DND-41 (cell line): ENCODE data around the gene SAPCD1.

ENCODE experiments used
- ATAC-seq: fragments of 200-7000 bp; cut with Tn5 transposase; 3 replicates; pipeline ENCODE4 v1.9.1; 2021; ENCODE audit warnings: low read depth; ENCODE audit not compliant: insufficient read depth
- DNase-seq: peaks from one replicate; pipeline ENCODE4 v3.0.0-alpha.2; 2020
- H2AFZ ChIP-seq: 2 replicates; pipeline ENCODE4 v1.6.0; 2012; ENCODE audit warnings: low read depth, low read length
- H3K27ac ChIP-seq: 2 replicates; pipeline ENCODE4 v1.5.1; 2012; ENCODE audit warnings: low read length, inconsistent platforms
- H3K27me3 ChIP-seq: fragments of 200-600 bp; sonication (generic); 2 replicates; pipeline ENCODE4 v1.6.0; 2012; ENCODE audit warnings: low read length, mild to moderate bottlenecking, inconsistent platforms; ENCODE audit not compliant: insufficient read depth, poor library complexity
- H3K36me3 ChIP-seq: 2 replicates; pipeline ENCODE4 v1.5.1; 2012; ENCODE audit warnings: low read length, inconsistent platforms; ENCODE audit not compliant: insufficient read depth
- H3K4me1 ChIP-seq: 2 replicates; pipeline ENCODE4 v1.5.1; 2012; ENCODE audit warnings: mild to moderate bottlenecking, low read length; ENCODE audit not compliant: insufficient read depth
- H3K4me2 ChIP-seq: 2 replicates; pipeline ENCODE4 v1.6.0; 2012; ENCODE audit warnings: mild to moderate bottlenecking, moderate library complexity, low read length, inconsistent platforms; ENCODE audit not compliant: insufficient read depth
- H3K4me3 ChIP-seq, 2 experiments: fragments of 200-600 bp in 1 of 2; shearing (Covaris generic) in 1 of 2; 2 replicates each; pipeline ENCODE4 v1.5.1; 2012 to 2016; ENCODE audit warnings: inconsistent platforms in 2 of 2, low read length in 2 of 2, mild to moderate bottlenecking in 2 of 2, low read depth in 1 of 2, moderate library complexity in 1 of 2
- H3K79me2 ChIP-seq: 2 replicates; pipeline ENCODE4 v1.6.0; 2012; ENCODE audit warnings: low read length, inconsistent platforms; ENCODE audit not compliant: insufficient read depth
- H3K9ac ChIP-seq: 2 replicates; pipeline ENCODE4 v1.6.0; 2012; ENCODE audit warnings: low read depth, mild to moderate bottlenecking, inconsistent platforms, low read length, moderate library complexity
- H3K9me3 ChIP-seq: 2 replicates; pipeline ENCODE4 v1.5.1; 2012; ENCODE audit warnings: low read length, moderate library complexity, mild to moderate bottlenecking, inconsistent platforms; ENCODE audit not compliant: insufficient read depth, severe bottlenecking
- H4K20me1 ChIP-seq: 2 replicates; pipeline ENCODE4 v1.6.0; 2012; ENCODE audit warnings: low read length; ENCODE audit not compliant: insufficient read depth
- EZH2 ChIP-seq: IDR thresholded peaks from 3 replicates; pipeline ENCODE4 v1.6.1; 2012; ENCODE audit warnings: borderline replicate concordance, low read depth, mild to moderate bottlenecking, moderate library complexity, low read length, inconsistent platforms; ENCODE audit not compliant: severe bottlenecking
- TF ChIP-seq, protein P1 (sequence below): IDR thresholded peaks from 2 replicates; pipeline ENCODE4 v1.5.1; 2012; ENCODE audit warnings: borderline replicate concordance, low read length, moderate library complexity, mild to moderate bottlenecking; ENCODE audit not compliant: poor library complexity, severe bottlenecking; ENCODE audit errors: extremely low read depth

SAPCD1 gene

DNA sequence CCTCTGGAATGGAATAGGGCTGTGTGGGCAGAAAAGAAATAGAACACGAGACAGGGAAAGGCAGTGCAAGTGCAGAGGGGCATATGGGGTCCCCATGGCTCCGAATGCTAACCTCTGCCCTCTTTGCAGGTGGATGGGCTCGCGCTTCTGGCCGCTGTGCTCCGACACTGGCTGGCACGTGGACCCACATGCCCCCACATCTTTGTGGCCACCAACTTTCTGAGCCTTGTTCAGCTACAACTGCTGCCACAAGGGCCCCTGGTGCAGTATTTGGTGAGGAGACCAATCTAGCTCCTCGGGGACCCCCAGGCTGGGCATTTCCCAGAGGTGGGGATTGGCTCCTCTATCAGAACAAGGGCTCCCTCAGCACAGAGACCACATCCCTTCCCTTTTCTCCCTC is 1.1 kb upstream of the SAPCD1 start:
- no peaks in the 10 kb centered on the region for H3K4me1 ChIP-seq
- TF ChIP-seq, protein P1, sequence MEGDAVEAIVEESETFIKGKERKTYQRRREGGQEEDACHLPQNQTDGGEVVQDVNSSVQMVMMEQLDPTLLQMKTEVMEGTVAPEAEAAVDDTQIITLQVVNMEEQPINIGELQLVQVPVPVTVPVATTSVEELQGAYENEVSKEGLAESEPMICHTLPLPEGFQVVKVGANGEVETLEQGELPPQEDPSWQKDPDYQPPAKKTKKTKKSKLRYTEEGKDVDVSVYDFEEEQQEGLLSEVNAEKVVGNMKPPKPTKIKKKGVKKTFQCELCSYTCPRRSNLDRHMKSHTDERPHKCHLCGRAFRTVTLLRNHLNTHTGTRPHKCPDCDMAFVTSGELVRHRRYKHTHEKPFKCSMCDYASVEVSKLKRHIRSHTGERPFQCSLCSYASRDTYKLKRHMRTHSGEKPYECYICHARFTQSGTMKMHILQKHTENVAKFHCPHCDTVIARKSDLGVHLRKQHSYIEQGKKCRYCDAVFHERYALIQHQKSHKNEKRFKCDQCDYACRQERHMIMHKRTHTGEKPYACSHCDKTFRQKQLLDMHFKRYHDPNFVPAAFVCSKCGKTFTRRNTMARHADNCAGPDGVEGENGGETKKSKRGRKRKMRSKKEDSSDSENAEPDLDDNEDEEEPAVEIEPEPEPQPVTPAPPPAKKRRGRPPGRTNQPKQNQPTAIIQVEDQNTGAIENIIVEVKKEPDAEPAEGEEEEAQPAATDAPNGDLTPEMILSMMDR = no peak
- no peak for TF ChIP-seq EZH2
- H4K20me1 ChIP-seq = peaks cover 4% of the 10 kb centered on the region; the same call in 1 of the 2 replicates
- H3K9me3 ChIP-seq = no peaks in the 10 kb centered on the region
- no peak for DNase-seq
- H3K9ac ChIP-seq = no peak overlapping the region
- no peak for ATAC-seq
- H3K27me3 ChIP-seq = no peaks in the 10 kb centered on the region
- H2AFZ ChIP-seq = no peak overlapping the region
- no peak overlapping the region for H3K4me2 ChIP-seq
- peaks cover 72% of the 10 kb centered on the region for H3K36me3 ChIP-seq
- H3K27ac ChIP-seq = no peak overlapping the region
- H3K79me2 ChIP-seq = no peaks in the 10 kb centered on the region
- no peak overlapping the region for H3K4me3 ChIP-seq

DNA sequence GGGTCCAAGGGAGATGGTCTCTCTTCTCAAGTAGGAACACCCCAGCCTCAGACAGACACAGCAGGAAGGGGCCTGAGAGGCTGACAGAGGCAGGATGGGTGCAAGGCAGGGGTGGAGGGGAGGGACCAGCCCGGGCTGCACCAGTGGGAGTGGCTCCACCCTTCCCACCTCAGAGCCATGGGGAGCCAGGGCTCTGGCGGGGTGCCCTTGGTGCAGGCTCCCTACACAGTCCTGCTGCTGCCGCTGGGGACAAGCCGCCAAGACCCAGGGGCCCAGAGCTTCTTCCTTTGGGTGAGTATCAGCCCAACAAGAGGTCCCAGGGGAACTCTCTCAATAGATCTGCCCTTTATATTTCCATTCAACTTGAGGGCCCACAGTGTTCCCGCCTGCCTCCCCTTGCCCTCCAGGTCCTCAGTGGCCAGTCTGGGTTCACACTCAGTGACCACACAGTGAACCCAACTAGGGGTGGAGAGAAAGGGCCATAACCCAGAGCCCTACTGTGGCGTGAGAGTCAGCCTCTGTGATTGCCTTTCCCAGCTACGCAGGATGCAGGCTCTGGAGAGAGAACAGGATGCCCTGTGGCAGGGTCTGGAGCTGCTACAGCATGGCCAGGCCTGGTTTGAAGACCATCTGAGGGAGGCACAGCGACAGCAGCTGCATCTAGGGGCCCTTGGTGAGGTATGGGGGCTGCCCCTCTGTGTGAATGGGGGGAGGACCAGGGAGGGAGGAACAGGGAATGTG is 592 bp downstream of the SAPCD1 start:
- Histone ChIP-seq H3K27ac (no peak overlapping the region), H3K4me1 (no peaks in the 10 kb centered on the region), H3K9me3 (no peaks in the 10 kb centered on the region), H4K20me1 (peaks cover 4% of the 10 kb centered on the region; the same call in 1 of the 2 replicates), H3K9ac (no peak overlapping the region), H3K4me2 (no peak overlapping the region), H3K4me3 (no peak overlapping the region), H3K27me3 (no peaks in the 10 kb centered on the region), H3K36me3 (peaks cover 63% of the 10 kb centered on the region), H2AFZ (no peak overlapping the region), H3K79me2 (no peaks in the 10 kb centered on the region)
- ATAC-seq = peak; percentile 26
- no peak for TF ChIP-seq EZH2
- TF ChIP-seq, protein P1 = no peak
- no peak for DNase-seq

DNA sequence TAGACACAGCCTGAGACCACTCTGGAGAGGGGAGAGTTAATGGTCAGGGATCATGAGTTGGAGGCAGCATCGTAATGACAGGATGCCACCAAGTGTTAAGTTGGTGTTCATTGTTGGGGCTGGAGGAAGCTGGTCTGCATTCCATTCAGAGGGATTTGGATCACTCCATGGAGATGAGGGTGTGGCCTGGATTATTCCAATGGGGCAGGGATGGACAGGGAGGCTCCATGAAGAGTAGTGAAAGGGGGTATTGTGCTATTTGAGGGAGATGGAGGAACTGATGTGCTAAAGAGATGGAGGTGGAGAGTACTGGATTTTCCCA is 1.1 kb downstream of the SAPCD1 start:
- H3K27ac ChIP-seq = no peak overlapping the region
- TF ChIP-seq EZH2 = no peak
- TF ChIP-seq, protein P1 = no peak
- ATAC-seq = no peak
- H3K27me3 ChIP-seq = no peaks in the 10 kb centered on the region
- H4K20me1 ChIP-seq = peaks cover 4% of the 10 kb centered on the region; the same call in 1 of the 2 replicates
- no peak for DNase-seq
- no peaks in the 10 kb centered on the region for H3K4me1 ChIP-seq
- H3K79me2 ChIP-seq = no peaks in the 10 kb centered on the region
- H3K9me3 ChIP-seq = no peaks in the 10 kb centered on the region
- H3K36me3 ChIP-seq = peaks cover 58% of the 10 kb centered on the region
- no peak overlapping the region for H3K4me2 ChIP-seq
- no peak overlapping the region for H2AFZ ChIP-seq
- H3K9ac ChIP-seq = no peak overlapping the region
- H3K4me3 ChIP-seq = no peak overlapping the region
